ENCODE measurements around the gene DSP. TPM values are rescaled to one million over a fixed set of nuclear protein-coding genes. Genes with fewer than 3 reads are reported as not detected.

Gene DSP
- total and polyA plus RNA-seq, 8 donors = 12.0 to 125 (median 80.6) TPM

DNA sequence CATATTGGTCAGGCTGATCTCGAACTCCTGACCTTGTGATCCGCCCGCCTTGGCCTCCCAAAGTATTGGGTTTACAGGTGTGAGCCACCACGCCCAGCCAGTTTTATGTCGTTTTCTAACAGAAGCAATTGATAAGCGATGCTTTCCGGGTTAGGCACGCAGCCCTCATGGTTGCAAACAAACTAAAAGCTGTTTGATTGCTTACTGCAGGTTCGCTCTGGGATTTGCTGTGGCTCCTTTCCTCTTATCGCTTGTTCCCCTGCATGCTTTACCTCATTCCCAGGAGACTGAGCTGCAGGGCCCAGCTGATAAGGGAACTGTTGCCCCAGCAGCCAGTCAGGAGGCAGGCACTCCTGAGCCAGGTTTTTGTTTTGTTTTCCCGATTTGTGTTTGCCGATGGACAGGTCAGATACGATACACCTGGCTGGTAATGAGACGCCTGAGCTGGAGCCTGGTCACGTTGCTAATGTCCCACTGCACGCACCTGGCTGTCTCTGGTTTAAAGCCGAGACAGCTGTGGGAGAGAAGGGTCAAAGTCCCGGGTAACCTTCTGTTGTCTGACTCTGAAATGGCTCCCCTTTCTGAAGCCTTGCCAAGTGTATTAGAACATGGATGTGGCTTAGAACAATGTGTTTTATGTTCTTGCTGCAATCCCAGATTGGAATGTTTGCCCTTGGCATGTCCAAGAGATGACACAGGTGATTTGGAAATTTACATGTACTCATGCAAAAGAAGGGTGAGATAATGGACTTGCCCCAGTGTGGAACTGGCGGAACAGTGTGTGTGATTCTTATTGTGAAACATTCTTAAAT lies 19.9 kb downstream of the DSP start:
- peak overlapping the region; percentile 55 to 77 (median 65) for H3K27ac ChIP-seq
- H3K27me3 ChIP-seq = peaks cover 0 to 5% (median 0%) of the 10 kb centered on the region in 3 donors
- H3K36me3 ChIP-seq = peaks cover 11 to 64% (median 47%) of the 10 kb centered on the region in 4 donors
- H3K4me3 ChIP-seq = no peak overlapping the region
- WGBS, 5 donors = 28 to 55% (median 43%) methylated on average over 17 to 19 of the region's 19 CpGs
- no peaks in the 10 kb centered on the region for H3K9me3 ChIP-seq
- intact Hi-C loops (cut with DNase I; ENCODE audit: low total_unique reads) = loop anchor here (10.0 kb wide), 1 partner anchor 147 kb away; no protein-coding TSS in a partner anchor
- peaks cover 0 to 13% (median 8%) of the 10 kb centered on the region in 4 donors for H3K4me1 ChIP-seq
- DNase-seq = peak; percentile 90 to 93
- peak in 2 of 3 donors; percentile 77 to 78 for TF ChIP-seq POLR2AphosphoS5 (IDR thresholded peaks at IDR 0.05)
- no peak for TF ChIP-seq POLR2A (IDR thresholded peaks at IDR 0.05)
- TF ChIP-seq, protein P1, sequence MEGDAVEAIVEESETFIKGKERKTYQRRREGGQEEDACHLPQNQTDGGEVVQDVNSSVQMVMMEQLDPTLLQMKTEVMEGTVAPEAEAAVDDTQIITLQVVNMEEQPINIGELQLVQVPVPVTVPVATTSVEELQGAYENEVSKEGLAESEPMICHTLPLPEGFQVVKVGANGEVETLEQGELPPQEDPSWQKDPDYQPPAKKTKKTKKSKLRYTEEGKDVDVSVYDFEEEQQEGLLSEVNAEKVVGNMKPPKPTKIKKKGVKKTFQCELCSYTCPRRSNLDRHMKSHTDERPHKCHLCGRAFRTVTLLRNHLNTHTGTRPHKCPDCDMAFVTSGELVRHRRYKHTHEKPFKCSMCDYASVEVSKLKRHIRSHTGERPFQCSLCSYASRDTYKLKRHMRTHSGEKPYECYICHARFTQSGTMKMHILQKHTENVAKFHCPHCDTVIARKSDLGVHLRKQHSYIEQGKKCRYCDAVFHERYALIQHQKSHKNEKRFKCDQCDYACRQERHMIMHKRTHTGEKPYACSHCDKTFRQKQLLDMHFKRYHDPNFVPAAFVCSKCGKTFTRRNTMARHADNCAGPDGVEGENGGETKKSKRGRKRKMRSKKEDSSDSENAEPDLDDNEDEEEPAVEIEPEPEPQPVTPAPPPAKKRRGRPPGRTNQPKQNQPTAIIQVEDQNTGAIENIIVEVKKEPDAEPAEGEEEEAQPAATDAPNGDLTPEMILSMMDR (IDR thresholded peaks at IDR 0.05) = no peak

DNA sequence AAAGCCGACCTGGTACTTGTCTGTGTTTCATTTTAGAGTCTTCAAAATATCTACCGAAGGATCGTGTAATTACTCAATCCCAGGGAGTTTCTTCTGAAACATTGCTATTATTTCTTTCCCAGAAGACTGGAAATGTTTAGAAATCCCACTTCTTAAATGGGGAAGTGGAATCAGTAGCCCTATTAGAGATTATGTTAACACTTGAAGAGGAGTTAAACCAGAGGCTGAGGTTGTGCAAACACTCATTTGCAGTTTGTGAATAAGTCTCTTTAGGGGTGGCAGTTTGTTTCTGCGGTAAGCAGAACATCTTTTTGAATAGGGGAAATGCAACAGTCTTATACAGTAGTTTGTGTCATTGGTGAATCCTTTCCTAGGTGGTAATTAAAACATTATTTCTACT lies 21.3 kb downstream of the DSP start:
- peaks cover 11 to 69% (median 56%) of the 10 kb centered on the region in 4 donors for H3K36me3 ChIP-seq
- TF ChIP-seq POLR2A (IDR thresholded peaks at IDR 0.05) (no peak), EP300 (IDR thresholded peaks at IDR 0.05) (no peak), POLR2AphosphoS5 (IDR thresholded peaks at IDR 0.05) (no peak)
- TF ChIP-seq, protein P1 (IDR thresholded peaks at IDR 0.05) = no peak
- intact Hi-C loops (cut with DNase I; ENCODE audit: low total_unique reads) = loop anchor here (10.0 kb wide), 1 partner anchor 148 kb away; no protein-coding TSS in a partner anchor
- H3K27ac ChIP-seq = no peak overlapping the region
- DNase-seq = no peak
- H3K4me3 ChIP-seq = no peak overlapping the region
- peaks cover 0 to 5% (median 0%) of the 10 kb centered on the region in 3 donors for H3K27me3 ChIP-seq
- 75 to 99% (median 88%) methylated on average over 4 of the region's 4 CpGs for WGBS, 5 donors
- H3K4me1 ChIP-seq = peaks cover 0 to 13% (median 8%) of the 10 kb centered on the region in 4 donors
- H3K9me3 ChIP-seq = no peaks in the 10 kb centered on the region

DNA sequence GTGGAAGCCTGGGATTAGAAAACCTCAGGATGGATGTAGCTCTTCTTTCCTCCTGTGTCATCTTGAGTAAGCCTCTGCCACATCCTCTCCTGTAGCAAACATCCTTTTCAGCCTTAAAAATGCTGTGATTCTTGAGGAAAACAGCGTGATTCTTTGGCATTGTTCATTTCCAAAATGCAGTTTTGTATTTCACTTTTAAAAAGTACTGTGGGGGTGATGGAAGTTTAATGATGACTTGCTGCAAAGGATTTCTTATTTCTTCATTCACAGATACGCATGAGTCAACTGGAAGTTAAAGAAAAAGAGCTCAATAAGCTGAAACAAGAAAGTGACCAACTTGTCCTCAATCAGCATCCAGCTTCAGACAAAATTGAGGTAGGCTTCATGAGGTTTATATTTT lies 24.6 kb downstream of the DSP start:
- H3K27me3 ChIP-seq = peaks cover 0 to 15% (median 0%) of the 10 kb centered on the region in 3 donors
- WGBS, 5 donors = 94 to 96% (median 95%) methylated on average over 2 of the region's 2 CpGs
- H3K4me1 ChIP-seq = peaks cover 0 to 13% (median 8%) of the 10 kb centered on the region in 4 donors
- no peak for DNase-seq
- H3K27ac ChIP-seq = no peak overlapping the region
- peaks cover 21 to 80% (median 74%) of the 10 kb centered on the region in 4 donors for H3K36me3 ChIP-seq
- TF ChIP-seq, protein P1 (IDR thresholded peaks at IDR 0.05) = no peak
- TF ChIP-seq EP300 (IDR thresholded peaks at IDR 0.05) (no peak), POLR2AphosphoS5 (IDR thresholded peaks at IDR 0.05) (no peak), POLR2A (IDR thresholded peaks at IDR 0.05) (no peak)
- H3K9me3 ChIP-seq = no peaks in the 10 kb centered on the region
- no peak overlapping the region for H3K4me3 ChIP-seq
- intact Hi-C loops (cut with DNase I; ENCODE audit: low total_unique reads) = loop anchor here (10.0 kb wide), 1 partner anchor 151 kb away; no protein-coding TSS in a partner anchor

DNA sequence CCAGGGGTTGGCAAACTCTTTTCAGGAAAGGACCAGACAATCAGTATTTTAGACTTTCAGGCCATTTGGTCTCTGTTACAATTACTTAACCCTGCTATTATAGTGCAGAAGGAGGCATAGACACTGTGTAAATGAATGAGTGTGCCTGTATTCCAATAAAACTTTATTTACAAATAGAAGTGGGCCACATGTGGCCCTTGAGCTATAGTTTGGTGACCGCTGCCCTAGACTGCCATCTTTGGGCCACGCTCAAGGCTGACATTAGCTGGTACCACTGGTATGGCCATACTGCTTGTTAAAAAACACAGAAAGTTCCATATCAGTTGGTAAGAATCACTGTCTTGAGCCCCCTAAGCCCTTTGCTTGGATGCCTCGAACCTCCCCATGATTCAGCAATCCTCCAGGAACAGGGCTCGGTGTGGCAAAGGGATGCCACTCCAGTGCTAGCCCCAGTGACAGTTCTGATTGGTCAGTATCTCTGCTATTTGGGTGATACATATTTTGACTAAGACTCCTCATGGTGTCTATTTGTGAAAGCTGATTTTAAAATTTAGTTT lies 25.2 kb downstream of the DSP start:
- H3K36me3 ChIP-seq = peaks cover 24 to 86% (median 80%) of the 10 kb centered on the region in 4 donors
- H3K27ac ChIP-seq = no peak overlapping the region
- no peaks in the 10 kb centered on the region for H3K9me3 ChIP-seq
- DNase-seq = no peak
- WGBS, 5 donors = 78 to 99% (median 94%) methylated on average over 4 of the region's 4 CpGs
- no peak for TF ChIP-seq EP300 (IDR thresholded peaks at IDR 0.05)
- TF ChIP-seq, protein P1 (IDR thresholded peaks at IDR 0.05) = no peak
- no peak for TF ChIP-seq POLR2A (IDR thresholded peaks at IDR 0.05)
- TF ChIP-seq POLR2AphosphoS5 (IDR thresholded peaks at IDR 0.05) = no peak
- H3K27me3 ChIP-seq = peaks cover 0 to 15% (median 0%) of the 10 kb centered on the region in 3 donors
- H3K4me1 ChIP-seq = peaks cover 0 to 12% (median 8%) of the 10 kb centered on the region in 4 donors
- H3K4me3 ChIP-seq = no peak overlapping the region
- intact Hi-C loops (cut with DNase I; ENCODE audit: low total_unique reads) = loop anchor here (10.0 kb wide), 1 partner anchor 152 kb away; no protein-coding TSS in a partner anchor

All from stomach (tissue), 9 donors.